ENCODE data around the gene A1BG.

DNA sequence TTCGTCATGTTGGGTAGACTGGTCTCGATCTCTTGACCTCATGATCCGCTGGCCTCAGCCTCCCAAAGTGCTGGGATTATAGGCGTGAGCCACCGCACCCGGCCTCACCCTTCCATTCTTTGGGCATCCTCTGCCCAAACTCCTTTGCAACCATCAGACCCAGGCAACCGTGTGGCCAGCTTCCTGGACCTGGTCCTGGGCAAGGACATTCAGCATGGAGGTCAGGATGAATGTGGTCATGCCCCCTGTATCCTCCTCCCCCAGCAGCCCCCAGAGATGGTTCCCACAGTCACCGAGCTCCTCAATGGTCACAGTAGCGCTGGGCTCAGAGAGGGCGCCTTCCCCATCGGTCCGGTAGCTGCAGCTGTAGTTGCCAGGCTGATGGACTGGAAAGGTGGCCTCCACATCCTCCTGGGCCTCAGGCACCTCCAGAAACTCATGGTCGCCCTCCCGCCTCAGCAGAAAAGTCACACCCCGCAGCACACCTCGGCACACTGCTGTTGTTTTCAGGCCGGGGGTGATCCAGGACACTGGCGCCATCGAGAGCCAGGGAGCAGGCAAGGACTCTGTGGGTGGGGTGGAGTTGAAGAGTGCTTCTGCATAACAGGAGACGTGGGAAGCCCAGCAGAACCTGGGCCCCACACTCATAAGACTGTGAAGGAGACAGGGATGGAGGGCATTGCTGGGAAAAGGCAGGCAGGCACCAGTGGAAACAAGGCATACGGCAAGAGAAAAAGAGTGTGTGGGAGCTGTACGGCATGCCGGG lies 1.1 kb downstream of the A1BG start:
- TF ChIP-seq CTCF (conservative IDR thresholded peaks at IDR 0.05; ENCODE audit: low read length), result no peak
- no peak for TF ChIP-seq EZH2phosphoT487 (IDR thresholded peaks at IDR 0.05; ENCODE audit: borderline replicate concordance, low read depth, low read length)

All from OCI-LY7 (cell line).